K562 (cell line): ENCODE data around the gene CPE. TPM values are rescaled to one million over a fixed set of nuclear protein-coding genes. Genes with fewer than 3 reads are reported as not detected.

Experiments
- ATAC-seq: fragments of 200-7000 bp; cut with Tn5 transposase; 3 replicates; pipeline ENCODE4 v1.9.1; 2020; ENCODE audit warnings: moderate library complexity
- BruUV-seq: library from RNA; stranded (reverse); fragments of 400-500 nt; replicated peaks from 2 replicates; lab custom pipeline; 2021; lab: Mats Ljungman, UMichigan
- CTCF ChIA-PET: fragments of 300-600 bp; formaldehyde crosslinking; extraction: SDS; loops from one replicate; lab custom pipeline; 2021; ENCODE audit warnings: low intra/inter-chr PET ratio; lab: Yijun Ruan, JAX
- POLR2A ChIA-PET: fragments of 300-600, 350-650 bp; sonication (Branson Sonifier 250); formaldehyde crosslinking; extraction: SDS; loops from one replicate; lab custom pipeline; 2021; ENCODE audit warnings: antibody characterized with exemption, inconsistent platforms; lab: Yijun Ruan, JAX
- DNase-seq, 4 experiments: peaks; one replicate each; pipeline versions ENCODE4 v3.0.0 to v3.0.0-alpha.2; 2011 to 2018; ENCODE audit warnings: low spot score in 3 of 4, mixed read lengths in 3 of 4; ENCODE audit errors: extremely low read depth in 1 of 4
- FAIRE-seq: peaks from 2 replicates; lab custom pipeline; 2011; peaks lifted over from hg19 to GRCh38; lab: Jason Lieb, UNC
- H2AFZ ChIP-seq: 2 replicates; pipeline ENCODE4 v1.6.0; 2011; ENCODE audit warnings: low read depth, low read length, control low read depth, inconsistent platforms
- H3K27ac ChIP-seq: fragments of 200-600 bp; 3 replicates; pipeline ENCODE4 v1.8.0; 2011; ENCODE audit warnings: low read depth, mild to moderate bottlenecking, control low read depth, inconsistent platforms, low read length, moderate library complexity, mixed read lengths; ENCODE audit errors: extremely low read depth
- H3K27me3 ChIP-seq, 2 experiments: fragments of 300-600 bp in 1 of 2; 2 replicates in 1 of 2; 3 replicates in 1 of 2; pipeline versions ENCODE4 v1.6.0 to v1.8.0; 2011; ENCODE audit warnings: inconsistent platforms in 2 of 2, low read length in 2 of 2, mild to moderate bottlenecking in 1 of 2, mixed read lengths in 1 of 2, moderate library complexity in 1 of 2; ENCODE audit not compliant: control insufficient read depth in 2 of 2, insufficient read depth in 2 of 2
- H3K36me3 ChIP-seq: fragments of 300-600 bp; 3 replicates; pipeline ENCODE4 v1.8.0; 2011; ENCODE audit warnings: mild to moderate bottlenecking, low read length, inconsistent platforms; ENCODE audit not compliant: control insufficient read depth, insufficient read depth
- H3K4me1 ChIP-seq, 2 experiments: fragments of 200-600 bp in 1 of 2; replicated peaks in 1 of 2; 2 replicates in 1 of 2; 3 replicates in 1 of 2; pipeline versions ENCODE4 v1.5.1 to v1.8.0; 2011; ENCODE audit warnings: inconsistent platforms in 2 of 2, low read length in 2 of 2, mild to moderate bottlenecking in 1 of 2, mixed read lengths in 1 of 2, moderate library complexity in 1 of 2; ENCODE audit not compliant: control insufficient read depth in 2 of 2, insufficient read depth in 2 of 2
- H3K4me2 ChIP-seq: 2 replicates; pipeline ENCODE4 v1.6.1; 2011; ENCODE audit warnings: low read length, control low read depth, inconsistent platforms, mixed read lengths; ENCODE audit not compliant: insufficient read depth
- H3K4me3 ChIP-seq: fragments of 200-600 bp; sonication (generic), shearing (Covaris generic); 2 replicates; pipeline ENCODE4 v1.5.1; 2016; ENCODE audit warnings: control low read depth, inconsistent platforms
- H3K79me2 ChIP-seq: fragments of 200-600 bp; 3 replicates; pipeline ENCODE4 v1.8.0; 2011; ENCODE audit warnings: low read length, inconsistent platforms; ENCODE audit not compliant: control insufficient read depth, insufficient read depth
- H3K9ac ChIP-seq, 2 experiments: 2 replicates each; pipeline versions ENCODE4 v1.6.0 to v1.6.1; 2011; ENCODE audit warnings: low read depth in 2 of 2, low read length in 2 of 2, control low read depth in 1 of 2, inconsistent platforms in 1 of 2, mild to moderate bottlenecking in 1 of 2, mixed read lengths in 1 of 2; ENCODE audit not compliant: insufficient read depth in 1 of 2
- H3K9me1 ChIP-seq: one replicate; pipeline ENCODE4 v1.6.0; 2011; ENCODE audit warnings: inconsistent platforms, mild to moderate bottlenecking, low read length, moderate library complexity; ENCODE audit not compliant: control insufficient read depth, insufficient read depth
- H3K9me3 ChIP-seq: replicated peaks from 2 replicates; pipeline ENCODE4 v1.5.1; 2011; ENCODE audit warnings: low read depth, low read length, inconsistent platforms; ENCODE audit not compliant: control insufficient read depth, insufficient read depth
- H4K20me1 ChIP-seq: replicated peaks from 2 replicates; pipeline ENCODE4 v1.6.1; 2011; ENCODE audit warnings: low read length, inconsistent platforms, mixed read lengths; ENCODE audit not compliant: control insufficient read depth, insufficient read depth
- ATF3 ChIP-seq, 2 experiments: fragments of 450-650 bp in 1 of 2; sonication (generic) in 1 of 2; formaldehyde crosslinking in 1 of 2; IDR thresholded peaks in 1 of 2; conservative IDR thresholded peaks in 1 of 2; 2 replicates each; pipeline versions ENCODE4 v1.6.1 to v1.8.1; 2016 to 2023; ENCODE audit warnings: mild to moderate bottlenecking in 2 of 2, moderate library complexity in 2 of 2, inconsistent platforms in 1 of 2, missing genetic modification reagents in 1 of 2
- ATF4 ChIP-seq: fragments of 450-650 bp; formaldehyde crosslinking; IDR thresholded peaks from 2 replicates; pipeline ENCODE4 v1.4.0; 2022; ENCODE audit warnings: mild to moderate bottlenecking, moderate library complexity
- BDP1 ChIP-seq: IDR thresholded peaks from 3 replicates; pipeline ENCODE4 v1.6.1; 2011; ENCODE audit not compliant: insufficient read length, insufficient read depth
- BHLHE40 ChIP-seq: IDR thresholded peaks from 2 replicates; pipeline ENCODE4 v1.6.1; 2011; ENCODE audit warnings: low read length, improper control_type of control experiment
- CEBPG ChIP-seq, 3 experiments: fragments of 200-800 bp in 1 of 3; sonication (Bioruptor generic) in 1 of 3; sonication (generic) in 1 of 3; formaldehyde crosslinking in 1 of 3; IDR thresholded peaks in 2 of 3; conservative IDR thresholded peaks in 1 of 3; 2 replicates each; pipeline versions ENCODE4 v1.6.1 to v1.8.0; 2016 to 2022; ENCODE audit warnings: missing compliant biosample characterization in 2 of 3, missing genetic modification characterization in 2 of 3, mild to moderate bottlenecking in 1 of 3, missing genetic modification reagents in 1 of 3
- CREB3 ChIP-seq: fragments of 450-650 bp; conservative IDR thresholded peaks from 2 replicates; pipeline ENCODE4 v1.6.1; 2016; ENCODE audit warnings: missing genetic modification characterization, low read depth, mild to moderate bottlenecking, missing compliant biosample characterization, moderate library complexity
- E2F3 ChIP-seq: fragments of 250-450 bp; sonication (Bioruptor Pico); IDR thresholded peaks from 2 replicates; pipeline ENCODE4 v1.4.0; 2020; ENCODE audit warnings: mild to moderate bottlenecking
- HEY1 ChIP-seq: fragments of 250-450 bp; sonication (Bioruptor Pico); IDR thresholded peaks from 2 replicates; pipeline ENCODE4 v1.5.0; 2020; ENCODE audit warnings: mild to moderate bottlenecking, moderate library complexity, borderline replicate concordance
- HLTF ChIP-seq: fragments of 450-650 bp; IDR thresholded peaks from 2 replicates; pipeline ENCODE4 v1.6.1; 2016
- JUNB ChIP-seq: fragments of 450-650 bp; formaldehyde crosslinking; conservative IDR thresholded peaks from 2 replicates; pipeline ENCODE4 v1.4.0; 2020; ENCODE audit warnings: mild to moderate bottlenecking
- L3MBTL2 ChIP-seq: fragments of 450-650 bp; IDR thresholded peaks from 2 replicates; pipeline ENCODE4 v1.6.1; 2016; ENCODE audit warnings: mild to moderate bottlenecking, moderate library complexity
- MYC ChIP-seq, 2 experiments: fragments of 250-450 bp in 1 of 2; sonication (Bioruptor Pico) in 1 of 2; IDR thresholded peaks; 2 replicates each; pipeline versions ENCODE4 v1.5.1 to v1.6.1; 2012 to 2021; ENCODE audit warnings: low read depth in 2 of 2, borderline replicate concordance in 1 of 2, improper control_type of control experiment in 1 of 2, low read length in 1 of 2, mild to moderate bottlenecking in 1 of 2, moderate library complexity in 1 of 2
- RFX5 ChIP-seq: IDR thresholded peaks from 2 replicates; pipeline ENCODE4 v1.6.1; 2011; ENCODE audit warnings: low read depth, mild to moderate bottlenecking, improper control_type of control experiment, low read length
- SIN3A ChIP-seq, 2 experiments: fragments of 150-350 bp in 1 of 2; IDR thresholded peaks; 2 replicates each; pipeline ENCODE4 v1.6.1; 2011 to 2016; ENCODE audit warnings: borderline replicate concordance in 2 of 2, low read depth in 2 of 2, low read length in 2 of 2, mild to moderate bottlenecking in 2 of 2, moderate library complexity in 2 of 2; ENCODE audit not compliant: control insufficient read depth in 1 of 2
- SMAD1 ChIP-seq: fragments of 150-350 bp; IDR thresholded peaks from 2 replicates; pipeline ENCODE4 v1.6.1; 2014; ENCODE audit warnings: low read length, low read depth; ENCODE audit not compliant: partially characterized antibody
- ZFP1 ChIP-seq: fragments of 450-650 bp; formaldehyde crosslinking; IDR thresholded peaks from 2 replicates; pipeline ENCODE4 v1.4.0; 2020; ENCODE audit warnings: mild to moderate bottlenecking, mixed read lengths
- ZNF175 ChIP-seq: fragments of 200-800 bp; sonication (Bioruptor generic); IDR thresholded peaks from 2 replicates; pipeline ENCODE4 v1.6.1; 2016; ENCODE audit warnings: low read depth, mild to moderate bottlenecking, missing genetic modification characterization, missing compliant biosample characterization
- ZNF282 ChIP-seq: sonication (generic); formaldehyde crosslinking; IDR thresholded peaks from 2 replicates; pipeline ENCODE4 v1.8.1; 2023; ENCODE audit warnings: missing genetic modification reagents
- ZNF347 ChIP-seq: fragments of 450-650 bp; formaldehyde crosslinking; IDR thresholded peaks from 2 replicates; pipeline ENCODE4 v1.4.0; 2020; ENCODE audit warnings: low read depth, mild to moderate bottlenecking, moderate library complexity
- ZNF778 ChIP-seq: fragments of 450-650 bp; formaldehyde crosslinking; IDR thresholded peaks from 2 replicates; pipeline ENCODE4 v1.4.0; 2020; ENCODE audit warnings: mild to moderate bottlenecking, moderate library complexity
- WGBS: fragments of 100-300 bp; shearing (Covaris generic); methylation state at CpG from one replicate; pipeline ENCODE4 v1.1.6; 2016; ENCODE audit warnings: low coverage, mixed read lengths; ENCODE audit not compliant: insufficient coverage; ENCODE audit errors: missing lambda C conversion rate; 5-methylcytosine and 5-hydroxymethylcytosine counted together
- in situ Hi-C: fragments of 300-500 bp; cut with MboI; formaldehyde crosslinking; loops from 4 replicates; pipeline ENCODE4 v1.15.0; 2018; ENCODE audit warnings: inconsistent platforms, mixed read lengths
- intact Hi-C: fragments of 100-400 bp; cut with micrococcal nuclease; formaldehyde crosslinking; loops from 2 replicates; pipeline ENCODE4 v1.14.2; 2022
- polyA plus RNA-seq, 8 experiments: library from polyadenylated mRNA; depleted of rRNA in 4 of 8; stranded (reverse) in 5 of 8; unstranded in 3 of 8; fragments of >200 nt; fragmentation: Nextera tagmentation in 2 of 8; fragmentation: Illumina TruSeq in 1 of 8; extraction: Ambion mirVana in 2 of 8; extraction: Trizol in 1 of 8; gene quantifications; 2 replicates each; pipeline versions ENCODE4 v1.2.1 to v1.2.3, GENCODE V29; 2011 to 2014; ENCODE audit warnings: inconsistent platforms in 1 of 8, missing spikeins in 1 of 8
- total RNA-seq, 7 experiments: library from RNA; depleted of rRNA in 6 of 7; stranded (reverse); fragments of >200 nt in 6 of 7; fragmentation: Illumina TruSeq in 2 of 7; extraction: Trizol in 2 of 7; gene quantifications; 2 replicates each; pipeline versions ENCODE4 v1.2.1 to v1.2.3, GENCODE V29; 2011 to 2021; ENCODE audit warnings: low replicate concordance in 1 of 7

CPE gene
- total and polyA plus RNA-seq, 9 of the 15 experiments (the other 6 are each of a cell fraction or from before 2014, with no cell fraction given): 0.04 to 0.16 (median 0.06) TPM; not detected in 4

GRCh38 chr4:165367040-165367439 is 11.8 kb upstream of the CPE start:
- H3K4me1 ChIP-seq: no peaks in the 10 kb centered on the region; a peak in 1 of 5 replicates
- no peak overlapping the region for H2AFZ ChIP-seq
- BruUV-seq: no TSS peak
- no peak overlapping the region; the same call in 1 of the 2 replicates for H3K4me2 ChIP-seq
- ATAC-seq (peak; percentile 62; the same call in 2 of the 3 replicates), DNase-seq (no peak), FAIRE-seq (no peak)
- H3K27ac ChIP-seq: no peak overlapping the region
- no peak overlapping the region for H3K9ac ChIP-seq
- ChIA-PET CTCF (no interaction called here), POLR2A (interaction anchor here (1.5 kb wide), 1 partner anchor 15 kb away, joined by 4 read pairs; no protein-coding TSS in a partner anchor)
- no peaks in the 10 kb centered on the region for H3K27me3 ChIP-seq
- in situ Hi-C loops (no loop called here), intact Hi-C loops (no loop called here)
- 9% methylated on average over 4 of the region's 4 CpGs for WGBS
- no peak overlapping the region for H3K4me3 ChIP-seq
- H3K79me2 ChIP-seq: no peaks in the 10 kb centered on the region
- no peaks in the 10 kb centered on the region for H3K9me1 ChIP-seq
- H4K20me1 ChIP-seq: no peaks in the 10 kb centered on the region
- no peaks in the 10 kb centered on the region for H3K36me3 ChIP-seq
- H3K9me3 ChIP-seq: no peaks in the 10 kb centered on the region
- TF ChIP-seq CREB3 (tag) (no peak), SMAD1 (no peak), CEBPG (CRISPR knock-in tag; IDR thresholded peaks at IDR 0.05) (no peak), CEBPG (tag; conservative IDR thresholded peaks at IDR 0.05 in 1 of 2, IDR thresholded peaks at IDR 0.05 in 1 of 2) (peak; percentile 46 to 64; a peak in 3 of 4 replicates), ZNF282 (CRISPR knock-in tag) (no peak), ZNF778 (CRISPR knock-in tag) (no peak), ZNF175 (CRISPR knock-in tag) (0 out of 2 replicates have a peak, but pooled peaks have one; percentile 52), JUNB (CRISPR knock-in tag) (no peak), L3MBTL2 (peak; percentile 22; the same call in 1 of the 2 replicates), MYC (IDR thresholded peaks at IDR 0.05; ENCODE audit: low read depth, low read length) (peak; percentile 48; the same call in 1 of the 2 replicates), MYC (CRISPR knock-in tag; IDR thresholded peaks at IDR 0.05; ENCODE audit: borderline replicate concordance, low read depth) (no peak), ZNF347 (no peak), SIN3A (IDR thresholded peaks at IDR 0.05; ENCODE audit: borderline replicate concordance in 2 of 2, control insufficient read depth in 1 of 2, low read depth in 2 of 2, low read length in 2 of 2) (no peak), HLTF (no peak), BDP1 (no peak), RFX5 (no peak), HEY1 (CRISPR knock-in tag) (no peak), BHLHE40 (peak; percentile 44; the same call in 1 of the 2 replicates), ATF4 (CRISPR knock-in tag) (peak; percentile 45; the same call in 1 of the 2 replicates), ATF3 (IDR thresholded peaks at IDR 0.05) (peak; percentile 43; the same call in 1 of the 2 replicates), ATF3 (CRISPR knock-in tag; conservative IDR thresholded peaks at IDR 0.05) (no peak), E2F3 (CRISPR knock-in tag) (no peak), ZFP1 (no peak)
